ENCODE data around the gene CCAR1.
"Not testable (repeated sequence)": the region's sequence is repeated elsewhere in the genome, so short reads cannot be mapped to it uniquely, and the experiment has no call there.

The CCAR1 gene

GRCh38 chr10:68828083-68828601 lies 107.1 kb downstream of the CCAR1 start:
- peak; percentile 53 for DNase-seq

GRCh38 chr10:68828833-68829232 lies 107.8 kb downstream of the CCAR1 start:
- DNase-seq = no peak

- no peak for DNase-seq
Measured at GRCh38 chr10:68829521-68829920, 108.5 kb downstream of the CCAR1 start.

GRCh38 chr10:68829952-68830351 lies 108.9 kb downstream of the CCAR1 start:
- no peak for DNase-seq

GRCh38 chr10:68831961-68832455 lies 111.0 kb downstream of the CCAR1 start:
- no peak for DNase-seq

- DNase-seq = no peak
Measured at GRCh38 chr10:68832601-68833000, 111.6 kb downstream of the CCAR1 start.

- DNase-seq = no peak
Measured at GRCh38 chr10:68837626-68838322, 116.7 kb downstream of the CCAR1 start.

- DNase-seq = not testable (repeated sequence)
Measured at GRCh38 chr10:68840650-68841049, 119.6 kb downstream of the CCAR1 start.
